ENCODE data around the gene CATSPER4.
"Not testable (repeated sequence)": the region's sequence is repeated elsewhere in the genome, so short reads cannot be mapped to it uniquely, and the experiment has no call there.

Gene CATSPER4

GRCh38 chr1:26225033-26225831 is 34.8 kb downstream of the CATSPER4 start:
- H3K4me3 Mint-ChIP-seq = peak overlapping the region; percentile 63
- peak overlapping the region; percentile 5 for H3K27ac Mint-ChIP-seq
- H3K9me3 Mint-ChIP-seq = no peaks in the 10 kb centered on the region
- H3K27me3 Mint-ChIP-seq = peaks cover 48% of the 10 kb centered on the region
- H3K36me3 Mint-ChIP-seq (ENCODE audit: low read depth) = no peaks in the 10 kb centered on the region
- peaks cover 7% of the 10 kb centered on the region for H3K4me1 Mint-ChIP-seq (ENCODE audit: low read depth)
- intact Hi-C loops (cut with micrococcal nuclease) = no loop called here

GRCh38 chr1:26230682-26231081 is 40.3 kb downstream of the CATSPER4 start:
- intact Hi-C loops (cut with micrococcal nuclease) = loop anchor here (5.0 kb wide), 1 partner anchor 63 kb away; the partner anchor contains the start of genes C1orf232 and ZNF593
- H3K27ac Mint-ChIP-seq, H3K4me3 Mint-ChIP-seq: not testable (repeated sequence)
- Mint-ChIP-seq H3K36me3 (ENCODE audit: low read depth) (peaks cover 13% of the 10 kb centered on the region), H3K9me3 (peaks cover 11% of the 10 kb centered on the region), H3K27me3 (peaks cover 17% of the 10 kb centered on the region), H3K4me1 (ENCODE audit: low read depth) (peaks cover 24% of the 10 kb centered on the region)

GRCh38 chr1:26233903-26234643 is 43.7 kb downstream of the CATSPER4 start, which contains the start of gene CEP85:
CEP85 (plus strand) TSS chr1:26234200; CDS start chr1:26239784, 5,584 bp downstream.
- intact Hi-C loops (cut with micrococcal nuclease) = loop anchor here (2.0 to 5.0 kb wide), 2 partner anchors 41 to 67 kb away; partner anchors contain the start of genes C1orf232 and ZNF593
- Mint-ChIP-seq H3K4me3 (peak within 1 kb of the TSS; percentile 94), H3K9me3 (peaks cover 11% of the 10 kb centered on the region), H3K27ac (peak within 1 kb of the TSS; percentile 98), H3K4me1 (ENCODE audit: low read depth) (peaks cover 41% of the 10 kb centered on the region), H3K27me3 (peaks cover 2% of the 10 kb centered on the region), H3K36me3 (ENCODE audit: low read depth) (peaks cover 13% of the 10 kb centered on the region)

- Mint-ChIP-seq H3K36me3 (ENCODE audit: low read depth) (peaks cover 18% of the 10 kb centered on the region), H3K9me3 (peaks cover 11% of the 10 kb centered on the region), H3K27me3 (peaks cover 2% of the 10 kb centered on the region), H3K4me3 (peak overlapping the region; percentile 94), H3K27ac (peak overlapping the region; percentile 98), H3K4me1 (ENCODE audit: low read depth) (peaks cover 41% of the 10 kb centered on the region)
- intact Hi-C loops (cut with micrococcal nuclease) = loop anchor here (2.0 to 5.0 kb wide), 2 partner anchors 40 to 68 kb away; partner anchors contain the start of genes C1orf232 and ZNF593
These were observed 44.4 kb downstream of the CATSPER4 start for GRCh38 chr1:26234644-26235370.

- Mint-ChIP-seq H3K36me3 (ENCODE audit: low read depth) (peaks cover 31% of the 10 kb centered on the region), H3K4me3 (peak overlapping the region; percentile 20), H3K27ac (no peak overlapping the region), H3K9me3 (no peaks in the 10 kb centered on the region), H3K27me3 (peaks cover 2% of the 10 kb centered on the region), H3K4me1 (ENCODE audit: low read depth) (peaks cover 41% of the 10 kb centered on the region)
- intact Hi-C loops (cut with micrococcal nuclease) = no loop called here
These were observed 47.0 kb downstream of the CATSPER4 start for GRCh38 chr1:26237230-26237966.

GRCh38 chr1:26239936-26240335 is 49.5 kb downstream of the CATSPER4 start:
- no peaks in the 10 kb centered on the region for H3K27me3 Mint-ChIP-seq
- peaks cover 46% of the 10 kb centered on the region for H3K36me3 Mint-ChIP-seq (ENCODE audit: low read depth)
- H3K4me1 Mint-ChIP-seq (ENCODE audit: low read depth) = peaks cover 28% of the 10 kb centered on the region
- no peak overlapping the region for H3K27ac Mint-ChIP-seq
- no peak overlapping the region for H3K4me3 Mint-ChIP-seq
- intact Hi-C loops (cut with micrococcal nuclease) = no loop called here
- H3K9me3 Mint-ChIP-seq = no peaks in the 10 kb centered on the region
